Duodenal mucosa (tissue), 2 donors: ENCODE measurements around the gene FECH.
"Not testable (repeated sequence)": the region's sequence is repeated elsewhere in the genome, so short reads cannot be mapped to it uniquely, and the experiment has no call there.

Experiments
- H3K27ac ChIP-seq: one replicate; pipeline ENCODE4 v1.7.0; 2013; ENCODE audit warnings: low read depth, low read length
- H3K27me3 ChIP-seq, 2 donors: one replicate each; pipeline ENCODE4 v1.7.0; 2013; ENCODE audit warnings: low read length in 2 of 2, control low read depth in 1 of 2; ENCODE audit not compliant: insufficient read depth in 2 of 2, control insufficient read depth in 1 of 2
- H3K36me3 ChIP-seq, 2 donors: one replicate each; pipeline ENCODE4 v1.7.0; 2013; ENCODE audit warnings: low read length in 2 of 2, control low read depth in 1 of 2; ENCODE audit not compliant: insufficient read depth in 2 of 2, control insufficient read depth in 1 of 2
- H3K4me1 ChIP-seq, 2 donors: one replicate each; pipeline ENCODE4 v1.7.0; 2013; ENCODE audit warnings: low read length in 2 of 2, control low read depth in 1 of 2; ENCODE audit not compliant: insufficient read depth in 2 of 2, control insufficient read depth in 1 of 2
- H3K4me3 ChIP-seq, 2 donors: one replicate each; pipeline ENCODE4 v1.7.0; 2013; ENCODE audit warnings: low read length in 2 of 2, low read depth in 1 of 2
- H3K9ac ChIP-seq, 2 donors: one replicate each; pipeline ENCODE4 v1.7.0; 2013; ENCODE audit warnings: low read length in 2 of 2, low read depth in 1 of 2
- H3K9me3 ChIP-seq, 2 donors: one replicate each; pipeline ENCODE4 v1.7.0; 2013; ENCODE audit warnings: low read length in 2 of 2, control low read depth in 1 of 2; ENCODE audit not compliant: control insufficient read depth in 1 of 2

The FECH gene

GRCh38 chr18:57534511-57534909, 52.0 kb downstream of the FECH start:
- no peaks in the 10 kb centered on the region for H3K9me3 ChIP-seq
- H3K27me3 ChIP-seq = no peaks in the 10 kb centered on the region
- H3K27ac ChIP-seq = no peak overlapping the region
- H3K4me3 ChIP-seq = no peak overlapping the region
- H3K4me1 ChIP-seq = peaks cover 0 to 5% of the 10 kb centered on the region in 2 donors
- no peaks in the 10 kb centered on the region for H3K36me3 ChIP-seq
- no peak overlapping the region for H3K9ac ChIP-seq

- Histone ChIP-seq H3K4me3 (no peak overlapping the region), H3K9ac (no peak overlapping the region), H3K27ac (no peak overlapping the region), H3K9me3 (no peaks in the 10 kb centered on the region), H3K4me1 (peaks cover 0 to 5% of the 10 kb centered on the region in 2 donors), H3K36me3 (no peaks in the 10 kb centered on the region), H3K27me3 (no peaks in the 10 kb centered on the region)
These were observed 52.5 kb downstream of the FECH start for GRCh38 chr18:57533868-57534510.

GRCh38 chr18:57533006-57533867, 53.3 kb downstream of the FECH start:
- Histone ChIP-seq H3K9ac (no peak overlapping the region), H3K27ac (no peak overlapping the region), H3K4me1 (peaks cover 0 to 5% of the 10 kb centered on the region in 2 donors), H3K9me3 (no peaks in the 10 kb centered on the region), H3K4me3 (no peak overlapping the region), H3K27me3 (no peaks in the 10 kb centered on the region), H3K36me3 (no peaks in the 10 kb centered on the region)

GRCh38 chr18:57529151-57529550, 57.4 kb downstream of the FECH start:
- Histone ChIP-seq H3K4me3 (no peak overlapping the region), H3K4me1 (peaks cover 0 to 5% of the 10 kb centered on the region in 2 donors), H3K9me3 (peaks cover 0 to 4% of the 10 kb centered on the region in 2 donors), H3K27me3 (no peaks in the 10 kb centered on the region), H3K27ac (no peak overlapping the region), H3K36me3 (no peaks in the 10 kb centered on the region), H3K9ac (no peak overlapping the region)

GRCh38 chr18:57527556-57528229, 58.8 kb downstream of the FECH start:
- Histone ChIP-seq H3K36me3 (no peaks in the 10 kb centered on the region), H3K4me1 (peaks cover 0 to 6% of the 10 kb centered on the region in 2 donors), H3K4me3 (no peak overlapping the region), H3K27ac (no peak overlapping the region), H3K9me3 (peaks cover 0 to 4% of the 10 kb centered on the region in 2 donors), H3K9ac (no peak overlapping the region), H3K27me3 (no peaks in the 10 kb centered on the region)

GRCh38 chr18:57523171-57523956, 63.1 kb downstream of the FECH start:
- H3K27me3 ChIP-seq = no peaks in the 10 kb centered on the region
- peaks cover 0 to 6% of the 10 kb centered on the region in 2 donors for H3K4me1 ChIP-seq
- no peak overlapping the region for H3K4me3 ChIP-seq
- H3K9ac ChIP-seq = no peak overlapping the region
- H3K9me3 ChIP-seq = peaks cover 0 to 4% of the 10 kb centered on the region in 2 donors
- no peaks in the 10 kb centered on the region for H3K36me3 ChIP-seq
- no peak overlapping the region for H3K27ac ChIP-seq

GRCh38 chr18:57522348-57522747, 64.2 kb downstream of the FECH start:
- not testable (repeated sequence) for H3K9ac ChIP-seq, H3K4me3 ChIP-seq, H3K9me3 ChIP-seq, H3K36me3 ChIP-seq, H3K27me3 ChIP-seq, H3K4me1 ChIP-seq, H3K27ac ChIP-seq

- no peaks in the 10 kb centered on the region for H3K27me3 ChIP-seq
- no peaks in the 10 kb centered on the region for H3K36me3 ChIP-seq
- H3K9me3 ChIP-seq = peaks cover 0 to 2% of the 10 kb centered on the region in 2 donors
- peaks cover 0 to 6% of the 10 kb centered on the region in 2 donors for H3K4me1 ChIP-seq
- no peak overlapping the region for H3K27ac ChIP-seq
- H3K4me3 ChIP-seq = no peak overlapping the region
- H3K9ac ChIP-seq = no peak overlapping the region
These were observed 66.7 kb downstream of the FECH start for GRCh38 chr18:57519668-57520424.

- no peak overlapping the region for H3K4me3 ChIP-seq
- no peaks in the 10 kb centered on the region for H3K36me3 ChIP-seq
- H3K27ac ChIP-seq = no peak overlapping the region
- H3K4me1 ChIP-seq = peaks cover 0 to 4% of the 10 kb centered on the region in 2 donors
- H3K9ac ChIP-seq = no peak overlapping the region
- no peaks in the 10 kb centered on the region for H3K9me3 ChIP-seq
- no peaks in the 10 kb centered on the region for H3K27me3 ChIP-seq
These were observed 68.0 kb downstream of the FECH start for GRCh38 chr18:57518533-57518932.
